Skeletal muscle satellite cell (primary cell): ENCODE data around the gene MMAB.
"Not testable (repeated sequence)": the region's sequence is repeated elsewhere in the genome, so short reads cannot be mapped to it uniquely, and the experiment has no call there.

Source experiments
- H3K27me3 ChIP-seq: 2 replicates; pipeline ENCODE4 v1.7.0; 2013; ENCODE audit warnings: low read length; ENCODE audit not compliant: control insufficient read depth, insufficient read depth
- H3K36me3 ChIP-seq: 2 replicates; pipeline ENCODE4 v1.7.0; 2013; ENCODE audit warnings: mild to moderate bottlenecking, control low read depth, low read length; ENCODE audit not compliant: insufficient read depth
- H3K4me1 ChIP-seq: 2 replicates; pipeline ENCODE4 v1.7.0; 2013; ENCODE audit warnings: low read length; ENCODE audit not compliant: control insufficient read depth, insufficient read depth
- H3K4me2 ChIP-seq: 2 replicates; pipeline ENCODE4 v1.7.0; 2013; ENCODE audit warnings: mild to moderate bottlenecking, low read length
- H3K4me3 ChIP-seq: 2 replicates; pipeline ENCODE4 v1.7.0; 2013; ENCODE audit warnings: low read length
- H3K9ac ChIP-seq: 2 replicates; pipeline ENCODE4 v1.7.0; 2013; ENCODE audit warnings: mild to moderate bottlenecking, low read depth, low read length, moderate library complexity
- H3K9me3 ChIP-seq: replicated peaks from 2 replicates; pipeline ENCODE4 v1.7.0; 2013; ENCODE audit warnings: mild to moderate bottlenecking, control low read depth, low read length

MMAB gene

GRCh38 chr12:109611223-109611622, 37.9 kb upstream of the MMAB start:
- no peak overlapping the region for H3K9ac ChIP-seq
- H3K4me3 ChIP-seq = no peak overlapping the region
- H3K4me2 ChIP-seq = no peak overlapping the region
- no peaks in the 10 kb centered on the region for H3K36me3 ChIP-seq
- H3K4me1 ChIP-seq = peaks cover 7% of the 10 kb centered on the region
- H3K27me3 ChIP-seq = peaks cover 82% of the 10 kb centered on the region
- no peaks in the 10 kb centered on the region for H3K9me3 ChIP-seq

GRCh38 chr12:109610523-109610922, 37.2 kb upstream of the MMAB start:
- Histone ChIP-seq H3K36me3 (no peaks in the 10 kb centered on the region), H3K4me3 (no peak overlapping the region), H3K4me2 (no peak overlapping the region), H3K9ac (no peak overlapping the region), H3K9me3 (no peaks in the 10 kb centered on the region), H3K27me3 (peaks cover 79% of the 10 kb centered on the region), H3K4me1 (peaks cover 9% of the 10 kb centered on the region)

- Histone ChIP-seq H3K27me3 (peaks cover 75% of the 10 kb centered on the region), H3K9ac (no peak overlapping the region), H3K4me3 (no peak overlapping the region), H3K36me3 (no peaks in the 10 kb centered on the region), H3K9me3 (no peaks in the 10 kb centered on the region), H3K4me1 (peaks cover 9% of the 10 kb centered on the region), H3K4me2 (no peak overlapping the region)
These were observed 36.0 kb upstream of the MMAB start for GRCh38 chr12:109609342-109609741.

- Histone ChIP-seq H3K9ac (no peak overlapping the region), H3K4me3 (no peak overlapping the region), H3K27me3 (peaks cover 75% of the 10 kb centered on the region), H3K4me1 (peaks cover 9% of the 10 kb centered on the region), H3K4me2 (no peak overlapping the region), H3K36me3 (no peaks in the 10 kb centered on the region), H3K9me3 (no peaks in the 10 kb centered on the region)
These were observed 35.5 kb upstream of the MMAB start for GRCh38 chr12:109608793-109609192.

GRCh38 chr12:109608270-109608669, 35.0 kb upstream of the MMAB start:
- peaks cover 70% of the 10 kb centered on the region for H3K27me3 ChIP-seq
- H3K4me2 ChIP-seq = no peak overlapping the region
- peaks cover 9% of the 10 kb centered on the region for H3K4me1 ChIP-seq
- H3K9me3 ChIP-seq = no peaks in the 10 kb centered on the region
- H3K9ac ChIP-seq = no peak overlapping the region
- H3K4me3 ChIP-seq = no peak overlapping the region
- no peaks in the 10 kb centered on the region for H3K36me3 ChIP-seq

GRCh38 chr12:109607618-109608017, 34.3 kb upstream of the MMAB start:
- no peak overlapping the region for H3K9ac ChIP-seq
- H3K4me1 ChIP-seq = peaks cover 9% of the 10 kb centered on the region
- no peak overlapping the region for H3K4me3 ChIP-seq
- no peaks in the 10 kb centered on the region for H3K9me3 ChIP-seq
- no peak overlapping the region for H3K4me2 ChIP-seq
- H3K27me3 ChIP-seq = peaks cover 63% of the 10 kb centered on the region
- no peaks in the 10 kb centered on the region for H3K36me3 ChIP-seq

- Histone ChIP-seq H3K4me3 (peak overlapping the region; percentile 15), H3K4me2 (peak overlapping the region; percentile 58), H3K4me1 (peaks cover 9% of the 10 kb centered on the region), H3K9ac (no peak overlapping the region), H3K9me3 (no peaks in the 10 kb centered on the region), H3K36me3 (no peaks in the 10 kb centered on the region), H3K27me3 (peaks cover 54% of the 10 kb centered on the region)
These were observed 33.2 kb upstream of the MMAB start for GRCh38 chr12:109606320-109607028.

GRCh38 chr12:109605599-109606228, 32.4 kb upstream of the MMAB start:
- H3K4me1 ChIP-seq = peaks cover 9% of the 10 kb centered on the region
- H3K9ac ChIP-seq = no peak overlapping the region
- H3K4me2 ChIP-seq = no peak overlapping the region
- H3K9me3 ChIP-seq = no peaks in the 10 kb centered on the region
- no peak overlapping the region for H3K4me3 ChIP-seq
- peaks cover 46% of the 10 kb centered on the region for H3K27me3 ChIP-seq
- H3K36me3 ChIP-seq = no peaks in the 10 kb centered on the region

- Histone ChIP-seq H3K4me1 (peaks cover 9% of the 10 kb centered on the region), H3K36me3 (no peaks in the 10 kb centered on the region), H3K4me2 (no peak overlapping the region), H3K27me3 (peaks cover 40% of the 10 kb centered on the region), H3K4me3 (no peak overlapping the region), H3K9me3 (no peaks in the 10 kb centered on the region), H3K9ac (no peak overlapping the region)
These were observed 31.7 kb upstream of the MMAB start for GRCh38 chr12:109605016-109605415.

- peaks cover 32% of the 10 kb centered on the region for H3K27me3 ChIP-seq
- H3K4me3 ChIP-seq = no peak overlapping the region
- no peak overlapping the region for H3K9ac ChIP-seq
- no peak overlapping the region for H3K4me2 ChIP-seq
- no peaks in the 10 kb centered on the region for H3K9me3 ChIP-seq
- H3K4me1 ChIP-seq = peaks cover 9% of the 10 kb centered on the region
- H3K36me3 ChIP-seq = no peaks in the 10 kb centered on the region
These were observed 30.9 kb upstream of the MMAB start for GRCh38 chr12:109604132-109604585.

- H3K9ac ChIP-seq, H3K9me3 ChIP-seq, H3K4me3 ChIP-seq, H3K36me3 ChIP-seq, H3K4me2 ChIP-seq: not testable (repeated sequence)
- Histone ChIP-seq H3K27me3 (peaks cover 22% of the 10 kb centered on the region), H3K4me1 (peaks cover 14% of the 10 kb centered on the region)
These were observed 28.8 kb upstream of the MMAB start for GRCh38 chr12:109602132-109602531.

- H3K9me3 ChIP-seq = no peaks in the 10 kb centered on the region
- no peak overlapping the region for H3K9ac ChIP-seq
- H3K27me3 ChIP-seq = peaks cover 17% of the 10 kb centered on the region
- H3K4me1 ChIP-seq = peaks cover 10% of the 10 kb centered on the region
- no peak overlapping the region for H3K4me2 ChIP-seq
- no peaks in the 10 kb centered on the region for H3K36me3 ChIP-seq
- H3K4me3 ChIP-seq = no peak overlapping the region
These were observed 28.3 kb upstream of the MMAB start for GRCh38 chr12:109601557-109601956.
